DND-41 (cell line): ENCODE results near the gene CELSR3.

Source experiments
- ATAC-seq: fragments of 200-7000 bp; cut with Tn5 transposase; 3 replicates; pipeline ENCODE4 v1.9.1; 2021; ENCODE audit warnings: low read depth; ENCODE audit not compliant: insufficient read depth
- DNase-seq: peaks from one replicate; pipeline ENCODE4 v3.0.0-alpha.2; 2020
- H2AFZ ChIP-seq: 2 replicates; pipeline ENCODE4 v1.6.0; 2012; ENCODE audit warnings: low read depth, low read length
- H3K27ac ChIP-seq: 2 replicates; pipeline ENCODE4 v1.5.1; 2012; ENCODE audit warnings: low read length, inconsistent platforms
- H3K27me3 ChIP-seq: fragments of 200-600 bp; sonication (generic); 2 replicates; pipeline ENCODE4 v1.6.0; 2012; ENCODE audit warnings: low read length, mild to moderate bottlenecking, inconsistent platforms; ENCODE audit not compliant: insufficient read depth, poor library complexity
- H3K36me3 ChIP-seq: 2 replicates; pipeline ENCODE4 v1.5.1; 2012; ENCODE audit warnings: low read length, inconsistent platforms; ENCODE audit not compliant: insufficient read depth
- H3K4me1 ChIP-seq: 2 replicates; pipeline ENCODE4 v1.5.1; 2012; ENCODE audit warnings: mild to moderate bottlenecking, low read length; ENCODE audit not compliant: insufficient read depth
- H3K4me2 ChIP-seq: 2 replicates; pipeline ENCODE4 v1.6.0; 2012; ENCODE audit warnings: mild to moderate bottlenecking, moderate library complexity, low read length, inconsistent platforms; ENCODE audit not compliant: insufficient read depth
- H3K4me3 ChIP-seq, 2 experiments: fragments of 200-600 bp in 1 of 2; shearing (Covaris generic) in 1 of 2; 2 replicates each; pipeline ENCODE4 v1.5.1; 2012 to 2016; ENCODE audit warnings: inconsistent platforms in 2 of 2, low read length in 2 of 2, mild to moderate bottlenecking in 2 of 2, low read depth in 1 of 2, moderate library complexity in 1 of 2
- H3K79me2 ChIP-seq: 2 replicates; pipeline ENCODE4 v1.6.0; 2012; ENCODE audit warnings: low read length, inconsistent platforms; ENCODE audit not compliant: insufficient read depth
- H3K9ac ChIP-seq: 2 replicates; pipeline ENCODE4 v1.6.0; 2012; ENCODE audit warnings: low read depth, mild to moderate bottlenecking, inconsistent platforms, low read length, moderate library complexity
- H3K9me3 ChIP-seq: 2 replicates; pipeline ENCODE4 v1.5.1; 2012; ENCODE audit warnings: low read length, moderate library complexity, mild to moderate bottlenecking, inconsistent platforms; ENCODE audit not compliant: insufficient read depth, severe bottlenecking
- H4K20me1 ChIP-seq: 2 replicates; pipeline ENCODE4 v1.6.0; 2012; ENCODE audit warnings: low read length; ENCODE audit not compliant: insufficient read depth
- CTCF ChIP-seq: IDR thresholded peaks from 2 replicates; pipeline ENCODE4 v1.5.1; 2012; ENCODE audit warnings: borderline replicate concordance, low read length, moderate library complexity, mild to moderate bottlenecking; ENCODE audit not compliant: poor library complexity, severe bottlenecking; ENCODE audit errors: extremely low read depth
- EZH2 ChIP-seq: IDR thresholded peaks from 3 replicates; pipeline ENCODE4 v1.6.1; 2012; ENCODE audit warnings: borderline replicate concordance, low read depth, mild to moderate bottlenecking, moderate library complexity, low read length, inconsistent platforms; ENCODE audit not compliant: severe bottlenecking

Gene CELSR3

GRCh38 chr3:48661501-48662144, 1.1 kb downstream of the CELSR3 start:
- H3K36me3 ChIP-seq, result peaks cover 5% of the 10 kb centered on the region; the same call in 1 of the 2 replicates
- H3K27me3 ChIP-seq, result no peaks in the 10 kb centered on the region
- H3K9ac ChIP-seq, result no peak overlapping the region
- DNase-seq (peak; percentile 64), ATAC-seq (peak; percentile 70)
- H4K20me1 ChIP-seq, result no peaks in the 10 kb centered on the region
- H3K4me1 ChIP-seq, result no peaks in the 10 kb centered on the region
- H3K79me2 ChIP-seq, result no peaks in the 10 kb centered on the region
- no peak overlapping the region for H3K4me2 ChIP-seq
- H3K9me3 ChIP-seq, result no peaks in the 10 kb centered on the region
- no peak overlapping the region for H3K4me3 ChIP-seq
- no peak overlapping the region for H3K27ac ChIP-seq
- no peak overlapping the region for H2AFZ ChIP-seq
- TF ChIP-seq CTCF, result no peak
- TF ChIP-seq EZH2, result no peak

GRCh38 chr3:48660800-48661400, 1.8 kb downstream of the CELSR3 start:
- Histone ChIP-seq H3K27me3 (no peaks in the 10 kb centered on the region), H3K4me2 (no peak overlapping the region), H3K36me3 (peaks cover 5% of the 10 kb centered on the region; the same call in 1 of the 2 replicates), H3K9me3 (no peaks in the 10 kb centered on the region), H2AFZ (no peak overlapping the region), H3K79me2 (no peaks in the 10 kb centered on the region), H4K20me1 (no peaks in the 10 kb centered on the region), H3K4me1 (no peaks in the 10 kb centered on the region), H3K27ac (no peak overlapping the region), H3K9ac (no peak overlapping the region), H3K4me3 (no peak overlapping the region)
- no peak for DNase-seq
- ATAC-seq, result no peak
- TF ChIP-seq CTCF (no peak), EZH2 (no peak)

- Histone ChIP-seq H3K4me1 (no peaks in the 10 kb centered on the region), H3K27ac (no peak overlapping the region), H2AFZ (no peak overlapping the region), H3K9ac (no peak overlapping the region), H3K9me3 (no peaks in the 10 kb centered on the region), H3K27me3 (no peaks in the 10 kb centered on the region), H3K36me3 (no peaks in the 10 kb centered on the region), H4K20me1 (peaks cover 6% of the 10 kb centered on the region; the same call in 1 of the 2 replicates), H3K4me2 (no peak overlapping the region), H3K4me3 (no peak overlapping the region), H3K79me2 (no peaks in the 10 kb centered on the region)
- TF ChIP-seq EZH2, result no peak
- TF ChIP-seq CTCF, result no peak
- DNase-seq, result no peak
- ATAC-seq, result no peak
Observed at GRCh38 chr3:48656841-48657281, 5.8 kb downstream of the CELSR3 start.
